GM19455 (cell line): ENCODE measurements around the gene EDAR.

Experiments used
- ATAC-seq: cut with Tn5 transposase; IDR thresholded peaks from one replicate; pipeline ENCODE4 v1.9.1; 2021; ENCODE audit not compliant: unreplicated experiment

EDAR gene

GRCh38 chr2:108870069-108870644 is 118.9 kb downstream of the EDAR start:
- ATAC-seq: no peak

GRCh38 chr2:108869542-108869941 is 119.5 kb downstream of the EDAR start:
- no peak for ATAC-seq

GRCh38 chr2:108868911-108869310 is 120.1 kb downstream of the EDAR start:
- ATAC-seq: no peak

DNA sequence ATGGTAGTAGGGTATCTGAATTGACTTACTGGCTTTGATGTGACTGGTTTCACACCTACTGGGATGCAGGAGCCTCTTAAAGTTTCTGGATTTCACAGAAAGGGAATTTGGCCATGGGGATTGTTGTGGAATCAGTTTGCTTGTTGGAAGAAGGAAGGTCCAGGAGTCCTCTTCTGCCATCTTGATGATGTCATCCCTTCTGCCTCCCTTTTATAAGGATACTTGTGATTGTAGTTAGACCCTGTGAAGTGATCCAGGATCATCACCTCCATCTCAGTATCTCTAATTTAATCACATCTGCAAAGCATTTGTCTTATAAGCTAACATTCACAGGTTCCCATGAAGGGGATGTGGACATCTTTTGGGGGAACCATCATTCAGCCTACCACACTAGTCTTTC is 123.0 kb downstream of the EDAR start:
- ATAC-seq: no peak

DNA sequence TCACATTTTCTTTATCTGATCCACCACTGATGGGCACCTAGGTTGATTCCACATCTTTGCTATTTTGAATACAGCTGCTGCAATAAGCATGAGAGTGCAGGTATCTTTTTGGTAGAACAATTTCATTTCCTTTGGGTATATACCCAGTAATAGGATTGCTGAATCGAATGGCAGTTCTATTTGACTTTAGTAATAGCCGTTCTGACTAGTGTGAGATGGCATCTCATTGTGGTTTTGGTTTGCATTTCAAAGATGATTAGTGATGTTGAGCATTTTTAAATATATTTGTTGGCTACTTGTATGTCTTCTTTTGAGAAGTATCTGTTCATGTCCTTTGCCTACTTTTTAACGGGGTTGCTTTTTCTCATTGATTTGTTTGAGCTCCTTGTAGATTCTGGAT is 130.1 kb downstream of the EDAR start:
- no peak for ATAC-seq

DNA sequence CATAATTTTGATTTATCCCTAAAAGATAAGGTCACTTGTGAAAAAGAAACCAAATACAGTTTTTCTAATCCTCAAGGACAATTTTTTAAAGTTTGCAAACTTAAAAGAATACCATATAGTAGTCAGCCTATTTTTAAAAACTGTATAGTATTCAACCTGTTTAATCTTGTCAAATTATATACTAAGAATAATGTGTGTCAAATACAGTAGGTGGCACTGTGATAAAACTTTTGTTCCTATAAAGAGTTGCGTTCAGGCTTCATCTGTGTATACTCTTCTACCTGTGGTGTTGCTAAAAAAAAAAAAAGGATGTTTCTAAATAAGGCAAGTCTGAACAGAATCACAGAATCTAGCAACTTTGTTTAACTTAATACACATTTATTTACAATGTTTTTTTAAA is 133.8 kb downstream of the EDAR start:
- no peak for ATAC-seq

GRCh38 chr2:108854484-108854883 is 134.5 kb downstream of the EDAR start:
- ATAC-seq: no peak

- no peak for ATAC-seq
Measured at GRCh38 chr2:108853421-108853820, 135.6 kb downstream of the EDAR start.

- ATAC-seq: no peak
Measured at GRCh38 chr2:108852375-108852774, 136.6 kb downstream of the EDAR start.

- ATAC-seq: no peak
Measured at GRCh38 chr2:108847000-108847399, 142.0 kb downstream of the EDAR start.

- ATAC-seq: no peak
Measured at GRCh38 chr2:108845923-108846322, 143.1 kb downstream of the EDAR start.
